Fibroblast of skin of abdomen (primary cell): Measurements from ENCODE around the gene FHL2.
A peak's percentile ranks its signal among the peaks of the same experiment; 100 is the strongest.

Source experiments
- DNase-seq: peaks from one replicate; pipeline ENCODE4 v3.0.0-alpha.2; 2013

FHL2 gene

GRCh38 chr2:105378276-105378840 is 20.5 kb downstream of the FHL2 start:
- DNase-seq, result no peak

GRCh38 chr2:105377871-105378270 is 21.0 kb downstream of the FHL2 start:
- no peak for DNase-seq

DNA sequence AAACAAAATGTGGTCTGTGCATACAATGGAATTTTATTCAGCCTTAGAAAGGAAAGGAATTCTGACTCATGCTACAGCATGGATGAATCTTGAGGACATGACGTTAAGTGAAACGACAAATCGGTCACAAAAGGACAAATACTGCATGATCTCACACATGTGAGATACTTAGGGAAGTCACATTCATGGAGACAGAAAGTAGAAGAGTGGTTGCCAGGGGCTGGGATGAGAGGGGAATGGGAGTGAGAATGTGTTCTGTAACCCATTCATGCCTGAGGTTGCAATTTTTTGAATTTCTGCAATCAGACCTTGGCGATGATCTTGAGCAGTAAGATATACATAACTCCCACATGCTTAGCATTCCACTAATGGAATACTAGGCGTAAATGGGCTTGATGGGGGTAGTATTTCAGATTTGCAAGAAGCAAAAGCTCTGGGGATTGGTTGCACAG is 22.0 kb downstream of the FHL2 start:
- peak; percentile 85 for DNase-seq

DNA sequence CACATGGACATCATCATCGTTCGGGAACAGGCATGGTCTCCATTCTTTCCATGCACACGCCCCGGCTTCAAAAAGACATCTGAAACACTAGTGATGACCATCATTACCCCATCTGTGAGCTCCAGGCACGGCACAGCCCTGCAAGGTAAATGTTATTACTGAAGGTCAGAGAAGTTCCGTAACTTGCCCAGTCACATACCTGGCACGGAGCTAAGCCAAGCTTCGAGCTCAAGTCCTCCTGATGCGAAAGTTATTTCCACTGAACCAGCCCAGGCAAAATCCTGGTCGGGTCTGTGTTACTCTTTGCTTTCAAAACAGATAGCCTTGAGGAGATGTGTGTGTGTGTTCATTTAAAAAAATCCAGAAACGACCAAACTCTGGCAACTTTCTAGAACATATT is 22.8 kb downstream of the FHL2 start:
- DNase-seq, result no peak

DNA sequence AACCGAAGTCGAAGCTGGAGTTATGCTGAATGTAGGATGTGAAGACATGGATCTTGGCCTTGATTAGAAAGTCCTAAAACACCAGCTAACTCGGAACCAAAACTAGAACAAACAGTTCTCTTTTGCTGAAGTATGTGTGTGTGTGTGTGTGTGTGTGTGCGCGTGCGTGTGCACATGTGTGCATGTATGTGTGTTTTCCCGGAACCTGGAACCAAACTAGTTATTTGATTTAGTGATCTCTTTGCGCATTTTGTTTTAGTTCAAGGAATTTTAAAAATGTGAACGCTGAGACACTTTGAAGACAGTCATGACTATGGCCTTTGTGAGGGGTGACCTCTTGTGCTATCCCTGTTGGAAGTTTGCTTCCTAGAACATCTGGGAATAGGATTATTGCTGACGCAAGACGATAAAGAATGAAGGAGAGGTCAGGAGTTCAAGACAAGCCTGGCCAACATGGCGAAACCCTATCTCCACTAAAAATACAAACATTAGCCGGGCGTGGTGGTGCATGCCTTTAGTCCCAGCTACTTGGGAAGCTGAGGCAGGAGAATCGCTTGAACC is 23.8 kb downstream of the FHL2 start:
- DNase-seq, result peak; percentile 69

DNA sequence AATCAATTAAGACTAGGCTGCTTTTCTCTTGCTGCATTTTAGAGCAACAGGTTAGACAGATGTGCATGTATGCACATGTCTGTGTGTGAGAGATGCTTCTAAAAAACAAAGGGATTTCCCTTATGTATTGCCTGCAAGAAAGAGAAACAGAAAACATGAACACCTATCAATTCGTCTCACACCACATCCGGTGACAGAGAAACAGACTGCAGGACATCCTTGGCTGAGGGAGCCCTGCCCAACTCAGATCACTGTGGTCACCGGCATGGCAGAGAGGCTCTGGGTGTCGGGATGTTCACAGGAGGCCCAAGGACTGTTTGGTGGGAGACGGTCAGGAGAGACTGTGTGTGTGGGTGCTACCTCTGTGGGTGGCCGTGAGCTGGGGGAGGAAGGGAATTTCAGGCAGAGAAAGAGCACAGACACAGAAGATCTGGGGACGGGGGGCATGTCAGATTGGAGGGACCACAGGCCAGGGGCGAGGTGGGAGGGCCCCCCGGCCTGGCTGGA is 24.9 kb downstream of the FHL2 start:
- DNase-seq, result no peak

GRCh38 chr2:105373344-105373781 is 25.5 kb downstream of the FHL2 start:
- DNase-seq, result no peak

DNA sequence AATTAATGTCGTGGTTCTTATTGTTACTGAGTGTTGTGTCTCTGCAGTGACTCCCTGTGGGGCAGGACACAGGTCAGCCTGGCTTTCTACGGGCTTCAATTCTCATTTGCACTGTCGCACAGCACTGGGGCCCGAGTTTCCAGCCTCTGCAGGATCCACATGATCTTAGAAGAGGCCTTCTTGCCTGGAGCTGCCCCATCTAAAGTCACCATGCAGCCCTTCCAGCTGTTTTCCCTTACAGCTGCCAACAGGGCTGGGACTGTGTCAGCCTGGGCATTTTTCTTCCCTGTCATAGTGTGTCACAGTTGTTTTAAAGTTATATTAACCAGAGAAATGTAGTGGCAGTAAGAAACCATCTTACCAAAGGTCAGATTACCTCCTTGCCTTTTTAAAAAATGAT is 27.0 kb downstream of the FHL2 start:
- no peak for DNase-seq

GRCh38 chr2:105371156-105371555 is 27.7 kb downstream of the FHL2 start:
- no peak for DNase-seq

- peak; percentile 82 for DNase-seq
Observed at GRCh38 chr2:105369777-105370690, 28.8 kb downstream of the FHL2 start.

GRCh38 chr2:105368759-105369408 is 30.0 kb downstream of the FHL2 start:
- no peak for DNase-seq

DNA sequence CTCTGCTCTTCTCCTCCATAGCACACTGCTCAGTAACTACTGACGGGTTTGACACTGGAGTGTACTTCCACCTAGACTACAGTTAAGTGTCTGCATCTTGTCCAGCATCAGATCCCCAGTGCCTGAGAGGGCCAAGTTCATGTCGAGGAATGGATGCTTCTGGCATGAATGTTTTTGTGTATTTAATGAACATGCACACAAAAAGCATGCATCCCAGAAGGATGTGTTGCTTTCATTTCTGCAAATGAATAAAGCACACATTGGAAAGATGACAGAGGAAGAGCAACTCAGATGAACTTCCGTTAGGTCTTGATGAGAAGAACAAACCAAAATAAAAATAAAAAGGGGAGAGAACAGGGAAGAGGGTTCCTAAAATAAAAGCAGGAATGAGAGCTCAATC is 33.6 kb downstream of the FHL2 start:
- no peak for DNase-seq

DNA sequence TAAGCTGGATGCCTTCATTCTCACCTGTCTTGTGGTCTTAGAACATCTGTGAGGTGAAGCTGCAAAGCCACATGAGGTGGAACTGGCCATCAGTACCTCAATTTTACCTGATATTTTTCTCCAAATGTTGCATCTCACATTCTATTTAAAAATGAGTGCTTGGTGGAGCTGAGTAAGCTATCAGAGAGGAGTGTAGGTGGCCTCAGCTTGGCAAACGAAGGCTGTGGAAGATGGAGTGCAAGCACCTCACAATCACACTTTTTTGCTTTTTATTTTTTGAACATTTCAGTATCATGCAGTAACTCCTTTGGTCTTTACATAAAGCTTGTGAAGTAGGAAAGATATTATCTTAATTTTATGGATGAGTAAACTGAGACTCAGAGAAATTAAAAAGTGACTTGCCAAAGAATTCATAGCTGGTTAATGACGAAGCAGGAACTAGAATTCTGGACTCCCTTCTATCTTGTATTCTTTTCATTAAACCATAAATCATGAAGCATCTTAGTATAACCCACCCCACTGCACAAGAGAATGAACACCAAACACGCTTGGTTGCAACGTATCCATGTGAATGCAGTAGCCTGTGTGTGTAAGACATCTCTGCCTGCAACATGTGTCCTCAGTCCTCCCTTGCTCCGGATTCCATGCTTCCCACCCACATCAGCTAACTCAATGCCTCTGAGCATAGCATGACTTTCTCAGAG is 34.3 kb downstream of the FHL2 start:
- DNase-seq, result peak; percentile 82

DNA sequence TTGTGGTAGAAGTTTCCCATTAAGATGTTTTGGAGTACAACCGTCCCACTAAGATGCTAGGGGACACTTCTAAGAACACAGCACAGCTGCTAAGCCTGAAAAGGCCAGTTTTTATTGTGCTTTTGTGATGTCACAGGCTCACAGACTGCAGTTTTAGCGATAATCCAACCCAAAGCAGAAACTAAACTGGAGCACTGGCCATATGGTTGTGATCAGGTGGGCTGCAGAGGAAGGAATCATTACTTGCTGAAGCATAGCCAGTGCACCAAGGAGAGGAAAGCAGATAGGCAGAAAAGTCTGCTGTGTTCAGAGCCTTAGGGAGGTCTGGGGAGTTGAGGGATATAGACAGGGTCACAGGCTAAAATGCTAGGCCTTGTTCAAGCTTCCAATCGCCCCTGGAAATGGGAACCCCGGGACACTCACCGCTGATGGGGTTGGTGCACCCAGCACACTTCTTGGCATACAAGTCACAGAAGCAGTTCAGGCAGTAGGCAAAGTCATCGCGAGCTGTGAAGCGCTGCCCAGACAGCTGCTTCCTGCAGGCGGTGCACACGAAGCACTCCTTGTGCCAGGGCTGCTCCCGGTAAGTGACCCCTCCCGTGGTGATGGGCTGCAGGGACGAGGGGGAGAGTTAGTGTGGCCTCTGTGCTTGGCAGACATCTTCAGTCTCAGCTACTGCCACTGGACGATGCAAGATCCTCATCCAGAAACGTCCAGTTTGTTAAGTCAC is 35.8 kb downstream of the FHL2 start:
- DNase-seq, result no peak

GRCh38 chr2:105361102-105361889 is 37.6 kb downstream of the FHL2 start:
- no peak for DNase-seq

- DNase-seq, result no peak
Observed at GRCh38 chr2:105358593-105358992, 40.3 kb downstream of the FHL2 start.

GRCh38 chr2:105357122-105357521 is 41.7 kb downstream of the FHL2 start:
- DNase-seq, result no peak

GRCh38 chr2:105344704-105345345 is 54.0 kb downstream of the FHL2 start:
- peak; percentile 40 for DNase-seq

DNA sequence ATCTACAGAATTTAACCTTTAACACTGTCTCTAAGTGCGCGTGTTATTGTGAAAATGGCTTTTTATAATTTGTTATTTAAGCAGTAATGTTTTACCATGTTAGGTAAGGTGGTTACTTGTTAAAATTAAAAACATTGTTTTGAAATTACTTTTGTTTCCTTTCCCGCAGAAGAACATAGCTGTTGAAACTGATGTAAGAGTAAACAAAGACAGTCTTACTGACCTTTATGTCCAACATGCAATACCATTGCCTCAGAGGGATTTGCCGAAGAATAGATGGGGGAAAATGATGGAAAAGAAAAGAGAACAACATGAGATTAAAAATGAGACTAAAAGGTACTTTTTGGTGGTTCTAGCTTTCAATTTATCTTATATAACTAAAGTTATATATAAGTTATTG is 59.4 kb downstream of the FHL2 start:
- no peak for DNase-seq

DNA sequence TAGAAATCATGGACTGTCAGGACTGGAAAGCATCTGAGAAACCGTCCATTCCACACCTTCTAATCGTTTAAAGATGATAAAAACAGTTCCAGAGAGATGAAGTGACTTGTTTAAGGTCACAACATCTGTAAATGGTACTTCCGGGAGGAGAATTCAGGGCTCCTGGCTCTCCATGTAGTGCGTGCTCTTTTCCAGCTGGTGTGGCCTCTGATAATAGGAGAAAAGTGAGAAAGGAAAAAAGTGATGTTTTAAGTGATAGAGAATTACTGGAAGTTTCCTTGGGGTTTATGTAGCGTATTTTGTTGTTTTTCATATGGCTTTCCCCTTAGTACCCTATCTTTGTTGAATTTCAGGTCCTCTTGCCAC is 60.8 kb downstream of the FHL2 start:
- DNase-seq, result no peak
